ENCODE data around the gene PRB3. TPM values are rescaled to one million over a fixed set of nuclear protein-coding genes. Genes with fewer than 3 reads are reported as not detected.

Gene PRB3
- polyA plus RNA-seq, 3 donors: not detected

DNA sequence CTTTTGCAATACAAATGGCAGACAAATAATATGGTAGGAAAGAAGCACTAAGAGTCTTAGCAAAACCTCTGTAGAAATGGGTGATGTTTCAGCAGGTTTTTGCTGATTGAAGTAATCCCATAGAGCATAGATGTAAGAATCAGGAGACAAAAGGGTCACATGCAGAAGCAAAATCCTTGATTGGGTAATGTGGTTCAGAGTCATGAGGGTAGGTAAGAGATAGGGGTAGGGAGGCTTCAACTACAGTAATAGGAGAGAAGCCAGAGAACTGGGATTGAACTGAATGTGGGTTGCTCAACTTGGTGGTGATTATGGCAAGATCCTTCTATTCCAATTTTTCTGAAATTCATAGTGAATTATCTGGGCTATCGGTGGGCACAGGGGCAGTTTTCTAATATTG is 5.0 kb downstream of the PRB3 start:
- Mint-ChIP-seq H3K27ac (no peak overlapping the region), H3K27me3 (ENCODE audit: low read depth in 3 of 3) (peaks cover 0 to 2% (median 1%) of the 10 kb centered on the region in 3 donors), H3K36me3 (no peaks in the 10 kb centered on the region), H3K4me1 (no peaks in the 10 kb centered on the region), H3K9me3 (peaks cover 4 to 27% (median 12%) of the 10 kb centered on the region in 7 donors), H3K4me3 (no peak overlapping the region)
- H3K9me3 ChIP-seq (replicated peaks in 1 of 2; ENCODE audit: control insufficient read depth in 1 of 2, insufficient read depth in 1 of 2, low read length in 2 of 2): no peaks in the 10 kb centered on the region
- H2AFZ ChIP-seq (ENCODE audit: insufficient read depth, low read depth, low read length, poor library complexity, severe bottlenecking): no peak overlapping the region
- WGBS (ENCODE audit: insufficient coverage): no CpG with 5 or more reads among the region's 1 CpG
- intact Hi-C loops (cut with micrococcal nuclease): no loop called here
- DNase-seq: no peak
- H3K36me3 ChIP-seq (replicated peaks in 1 of 2; ENCODE audit: control insufficient read depth in 1 of 2, insufficient read depth in 2 of 2, low read length in 2 of 2): no peaks in the 10 kb centered on the region
- H3K4me1 ChIP-seq (ENCODE audit: control insufficient read depth in 1 of 2, insufficient read depth in 2 of 2, low read length in 2 of 2): no peaks in the 10 kb centered on the region
- H3K4me2 ChIP-seq (replicated peaks; ENCODE audit: extremely low read depth, low read length, poor library complexity, severe bottlenecking): no peak overlapping the region
- no peaks in the 10 kb centered on the region for H3K79me2 ChIP-seq (ENCODE audit: insufficient read depth, low read length)
- no peaks in the 10 kb centered on the region for H4K20me1 ChIP-seq (ENCODE audit: insufficient read depth, low read length)
- no peak overlapping the region for H3K4me3 ChIP-seq (replicated peaks in 1 of 3; ENCODE audit: low read depth in 2 of 3, low read length in 3 of 3)
- no peak overlapping the region for H3K27ac ChIP-seq (ENCODE audit: low read depth in 1 of 2, low read length in 2 of 2)
- no peaks in the 10 kb centered on the region for H3K27me3 ChIP-seq (ENCODE audit: control insufficient read depth in 2 of 2, insufficient read depth in 2 of 2, low read length in 2 of 2)
- H3K9ac ChIP-seq (ENCODE audit: insufficient read depth, low read length, poor library complexity, severe bottlenecking): no peak overlapping the region
- no peak for TF ChIP-seq CTCF (IDR thresholded peaks at IDR 0.05)

- Histone ChIP-seq H3K4me1 (ENCODE audit: control insufficient read depth in 1 of 2, insufficient read depth in 2 of 2, low read length in 2 of 2) (no peaks in the 10 kb centered on the region), H3K4me3 (replicated peaks in 1 of 3; ENCODE audit: low read depth in 2 of 3, low read length in 3 of 3) (no peak overlapping the region), H3K36me3 (replicated peaks in 1 of 2; ENCODE audit: control insufficient read depth in 1 of 2, insufficient read depth in 2 of 2, low read length in 2 of 2) (no peaks in the 10 kb centered on the region), H2AFZ (ENCODE audit: insufficient read depth, low read depth, low read length, poor library complexity, severe bottlenecking) (no peak overlapping the region), H3K79me2 (ENCODE audit: insufficient read depth, low read length) (no peaks in the 10 kb centered on the region), H3K27ac (ENCODE audit: low read depth in 1 of 2, low read length in 2 of 2) (no peak overlapping the region), H4K20me1 (ENCODE audit: insufficient read depth, low read length) (no peaks in the 10 kb centered on the region), H3K9ac (ENCODE audit: insufficient read depth, low read length, poor library complexity, severe bottlenecking) (no peak overlapping the region), H3K4me2 (replicated peaks; ENCODE audit: extremely low read depth, low read length, poor library complexity, severe bottlenecking) (no peak overlapping the region), H3K9me3 (replicated peaks in 1 of 2; ENCODE audit: control insufficient read depth in 1 of 2, insufficient read depth in 1 of 2, low read length in 2 of 2) (no peaks in the 10 kb centered on the region), H3K27me3 (ENCODE audit: control insufficient read depth in 2 of 2, insufficient read depth in 2 of 2, low read length in 2 of 2) (no peaks in the 10 kb centered on the region)
- Mint-ChIP-seq H3K27me3 (ENCODE audit: low read depth in 3 of 3) (peaks cover 0 to 2% (median 0%) of the 10 kb centered on the region in 3 donors), H3K4me1 (no peaks in the 10 kb centered on the region), H3K9me3 (peaks cover 0 to 3% (median 2%) of the 10 kb centered on the region in 7 donors), H3K36me3 (no peaks in the 10 kb centered on the region), H3K4me3 (no peak overlapping the region), H3K27ac (no peak overlapping the region)
- no peak for DNase-seq
- intact Hi-C loops (cut with micrococcal nuclease): no loop called here
- no peak for TF ChIP-seq CTCF (IDR thresholded peaks at IDR 0.05)
- no CpG with 5 or more reads among the region's 1 CpG for WGBS (ENCODE audit: insufficient coverage)
These were observed 23.0 kb downstream of the PRB3 start for GRCh38 chr12:11246489-11246888.
